Stimulated activated CD4-positive, alpha-beta T cell treated with anti-CD3 and anti-CD28 coated beads, Interleukin-4, amount 100 ng/mL, for 48 hours (primary cell): Measurements from ENCODE around the gene MTFR2.

Experiments
- DNase-seq, 2 donors: peaks; one replicate each; pipeline ENCODE4 v3.0.0-alpha.2; 2020; ENCODE audit warnings: low read depth in 2 of 2

Gene MTFR2

GRCh38 chr6:136249811-136250685, at the start of gene MTFR2:
TSS of gene MTFR2 (minus strand) at chr6:136250311. CDS start at chr6:136249099, 1,212 bp downstream.
- DNase-seq: peak; percentile 71 to 87

GRCh38 chr6:136294621-136295020, 44.5 kb upstream of the MTFR2 start:
- no peak for DNase-seq

- peak; percentile 53 to 56 for DNase-seq
Observed at GRCh38 chr6:136290410-136291010, 40.4 kb upstream of the MTFR2 start.

GRCh38 chr6:136289579-136290409, 39.7 kb upstream of the MTFR2 start, which contains the start of gene BCLAF1:
TSS of gene BCLAF1 (minus strand) at chr6:136289846. CDS start at chr6:136279866, 9,980 bp downstream.
- peak; percentile 97 to 98 for DNase-seq

GRCh38 chr6:136289327-136289578, 39.1 kb upstream of the MTFR2 start:
- DNase-seq: peak; percentile 85

- DNase-seq: peak; percentile 63 to 82
Observed at GRCh38 chr6:136288566-136289326, 38.6 kb upstream of the MTFR2 start.

GRCh38 chr6:136284909-136285308, 34.8 kb upstream of the MTFR2 start:
- no peak for DNase-seq

GRCh38 chr6:136282906-136283305, 32.8 kb upstream of the MTFR2 start:
- DNase-seq: no peak

GRCh38 chr6:136280032-136280609, 30.0 kb upstream of the MTFR2 start:
- DNase-seq: no peak

- no peak for DNase-seq
Observed at GRCh38 chr6:136274062-136274461, 24.0 kb upstream of the MTFR2 start.

GRCh38 chr6:136265101-136265500, 15.0 kb upstream of the MTFR2 start:
- no peak for DNase-seq

GRCh38 chr6:136262940-136263339, 12.8 kb upstream of the MTFR2 start:
- no peak for DNase-seq

- no peak for DNase-seq
Observed at GRCh38 chr6:136254851-136255466, 4.8 kb upstream of the MTFR2 start.

GRCh38 chr6:136253734-136254133, 3.6 kb upstream of the MTFR2 start:
- no peak for DNase-seq

- no peak for DNase-seq
Observed at GRCh38 chr6:136252441-136252840, 2.3 kb upstream of the MTFR2 start.

GRCh38 chr6:136251394-136251793, 1.3 kb upstream of the MTFR2 start:
- no peak for DNase-seq

GRCh38 chr6:136250686-136251008, 536 bp upstream of the MTFR2 start:
- no peak for DNase-seq

- DNase-seq: no peak
Observed at GRCh38 chr6:136249336-136249735, 775 bp downstream of the MTFR2 start.

- no peak for DNase-seq
Observed at GRCh38 chr6:136244061-136244616, 6.0 kb downstream of the MTFR2 start.

GRCh38 chr6:136236466-136237293, 13.4 kb downstream of the MTFR2 start:
- no peak for DNase-seq
